GM12865 (cell line): Measurements from ENCODE around the gene NUP62.

Source experiments
- DNase-seq: peaks from one replicate; pipeline ENCODE4 v3.0.0; 2010; ENCODE audit warnings: low read depth
- H3K4me3 ChIP-seq: 2 replicates; pipeline ENCODE4 v1.5.1; 2011; ENCODE audit warnings: mild to moderate bottlenecking, low read depth, low read length, control low read depth
- CTCF ChIP-seq: IDR thresholded peaks from 2 replicates; pipeline ENCODE4 v1.5.1; 2011; ENCODE audit warnings: low read length, control low read depth, low read depth, inconsistent platforms; ENCODE audit not compliant: insufficient read depth; ENCODE audit errors: missing control alignments

NUP62 gene

GRCh38 chr19:49877879-49878743 lies 51.2 kb downstream of the NUP62 start:
- TF ChIP-seq CTCF, result no peak
- DNase-seq, result peak; percentile 99
- peak overlapping the region; percentile 89 for H3K4me3 ChIP-seq

- H3K4me3 ChIP-seq, result peak within 1 kb of the TSS; percentile 89
- peak; percentile 100 for DNase-seq
- no peak for TF ChIP-seq CTCF
These were observed 52.1 kb downstream of the NUP62 start, which contains the start of the genes AKT1S1 and TBC1D17 for GRCh38 chr19:49877020-49877878. Gene AKT1S1, minus strand, starts transcription at chr19:49877355. Its CDS starts 4,060 bp downstream, at chr19:49873295. Gene TBC1D17, plus strand, starts transcription at chr19:49877702. Its CDS starts 22 bp downstream, at chr19:49877724.

GRCh38 chr19:49876422-49877019 lies 52.8 kb downstream of the NUP62 start:
- peak; percentile 100 for DNase-seq
- H3K4me3 ChIP-seq, result peak overlapping the region; percentile 89
- TF ChIP-seq CTCF, result no peak

GRCh38 chr19:49875857-49876421 lies 53.4 kb downstream of the NUP62 start:
- DNase-seq, result peak; percentile 66
- TF ChIP-seq CTCF, result no peak
- H3K4me3 ChIP-seq, result peak overlapping the region; percentile 65

- no peak for TF ChIP-seq CTCF
- H3K4me3 ChIP-seq, result peak overlapping the region; percentile 65
- no peak for DNase-seq
These were observed 54.1 kb downstream of the NUP62 start for GRCh38 chr19:49875177-49875576.

- no peak for DNase-seq
- H3K4me3 ChIP-seq, result no peak overlapping the region
- TF ChIP-seq CTCF, result no peak
These were observed 54.7 kb downstream of the NUP62 start for GRCh38 chr19:49874503-49875157.
